Measurements from ENCODE around the gene HPDL. TPM values are rescaled to one million over a fixed set of nuclear protein-coding genes. Genes with fewer than 3 reads are reported as not detected.
A peak's percentile ranks its signal among the peaks of the same experiment; 100 is the strongest.

The HPDL gene
- total and polyA plus RNA-seq, 2 of the 4 experiments (the other 2 are of a cell fraction): 0.54 to 1.1 TPM

GRCh38 chr1:45344499-45344898 lies 17.8 kb downstream of the HPDL start:
- Histone ChIP-seq H4K5ac (ENCODE audit: low read depth, low read length) (no peak overlapping the region), H2AFZ (replicated peaks; ENCODE audit: low read length, poor library complexity) (no peak overlapping the region), H2BK20ac (ENCODE audit: low read depth, low read length) (no peak overlapping the region), H3K9ac (ENCODE audit: low read depth, low read length) (no peak overlapping the region), H4K20me1 (ENCODE audit: insufficient read depth, low read length) (no peaks in the 10 kb centered on the region), H2BK120ac (ENCODE audit: low read depth, low read length) (no peak overlapping the region), H3K4me3 (ENCODE audit: insufficient read depth, low read depth, low read length) (no peak overlapping the region), H3K4me2 (ENCODE audit: low read depth, low read length) (no peak overlapping the region), H3K79me1 (ENCODE audit: low read depth in 1 of 2, low read length in 2 of 2) (peaks cover 15 to 33% of the 10 kb centered on the region in 2 experiments), H3K4ac (ENCODE audit: low read depth, low read length) (no peak overlapping the region), H3K9me3 (ENCODE audit: control insufficient read depth, insufficient read depth, low read length) (no peaks in the 10 kb centered on the region), H3K4me1 (ENCODE audit: control insufficient read depth, insufficient read depth, low read length) (peaks cover 21% of the 10 kb centered on the region), H3K56ac (ENCODE audit: extremely low read depth, insufficient read depth, low read length) (no peak overlapping the region), H3K36me3 (ENCODE audit: control insufficient read depth, insufficient read depth, low read length) (peaks cover 34% of the 10 kb centered on the region), H3K9me1 (ENCODE audit: insufficient read depth, low read length) (peaks cover 23% of the 10 kb centered on the region), H4K8ac (ENCODE audit: low read depth in 2 of 2, low read length in 2 of 2) (no peak overlapping the region), H3K18ac (ENCODE audit: low read depth, low read length) (no peak overlapping the region), H2AK5ac (ENCODE audit: low read depth, low read length) (no peak overlapping the region), H3K27me3 (ENCODE audit: control insufficient read depth, insufficient read depth, low read length) (no peaks in the 10 kb centered on the region), H3K14ac (replicated peaks; ENCODE audit: low read depth, low read length) (no peak overlapping the region), H2BK5ac (ENCODE audit: low read depth, low read length, poor library complexity, severe bottlenecking) (no peak overlapping the region), H2AK9ac (replicated peaks; ENCODE audit: low read depth, low read length, poor library complexity) (peak overlapping the region; percentile 29), H2BK15ac (ENCODE audit: low read depth, low read length) (no peak overlapping the region), H4K91ac (ENCODE audit: insufficient read depth, low read depth, low read length) (no peak overlapping the region), H3K27ac (ENCODE audit: insufficient read depth, low read length) (no peak overlapping the region), H3K23ac (ENCODE audit: low read depth, low read length) (no peak overlapping the region)
- ChIA-PET CTCF (interaction anchor here (0.6 to 0.9 kb wide), 2 partner anchors 12 to 16 kb away, joined by 4 read pairs; no protein-coding TSS in a partner anchor), POLR2A (ENCODE audit: unreplicated experiment) (no interaction called here)
- DNase-seq: no peak
- TF ChIP-seq NFE2L2 (IDR thresholded peaks at IDR 0.05; ENCODE audit: low read depth, low read length): no peak
- TF ChIP-seq RAD21 (IDR thresholded peaks at IDR 0.05; ENCODE audit: low read length): no peak
- no peak for TF ChIP-seq ELK1 (IDR thresholded peaks at IDR 0.05; ENCODE audit: borderline replicate concordance, low read depth, low read length)
- TF ChIP-seq USF2 (IDR thresholded peaks at IDR 0.05; ENCODE audit: low read depth, low read length): no peak
- TF ChIP-seq MXI1 (IDR thresholded peaks at IDR 0.05; ENCODE audit: borderline replicate concordance, low read depth, low read length): no peak
- TF ChIP-seq CEBPB (IDR thresholded peaks at IDR 0.05; ENCODE audit: low read depth, low read length): no peak
- no peak for TF ChIP-seq POLR2A (IDR thresholded peaks at IDR 0.05; ENCODE audit: low read depth, low read length)
- TF ChIP-seq CHD1 (IDR thresholded peaks at IDR 0.05; ENCODE audit: low read depth, low read length): no peak
- no peak for TF ChIP-seq SMC3 (IDR thresholded peaks at IDR 0.05; ENCODE audit: low read depth, low read length)
- TF ChIP-seq BHLHE40 (IDR thresholded peaks at IDR 0.05; ENCODE audit: low read depth, low read length): no peak
- TF ChIP-seq MAFK (IDR thresholded peaks at IDR 0.05; ENCODE audit: low read depth, low read length): no peak
- TF ChIP-seq CTCF (conservative IDR thresholded peaks at IDR 0.05; ENCODE audit: low read depth, low read length): no peak
- no peak for TF ChIP-seq RFX5 (IDR thresholded peaks at IDR 0.05; ENCODE audit: low read depth, low read length)
- TF ChIP-seq RCOR1 (IDR thresholded peaks at IDR 0.05; ENCODE audit: insufficient replicate concordance, low read length): no peak
- TF ChIP-seq MAZ (IDR thresholded peaks at IDR 0.05; ENCODE audit: borderline replicate concordance, low read depth, low read length): no peak
- no peak for TF ChIP-seq FOS (IDR thresholded peaks at IDR 0.05; ENCODE audit: low read depth, low read length)
- ATAC-seq (ENCODE audit: low read depth): no peak
- in situ Hi-C loops (cut with MboI; ENCODE audit: low sequenced_read_pairs) (no loop called here), intact Hi-C loops (cut with micrococcal nuclease) (loop anchor here (5.0 kb wide), 1 partner anchor 332 kb away; the partner anchor contains the start of genes HECTD3 and UROD), dilution Hi-C loops (cut with HindIII; ENCODE audit: low sequenced_read_pairs, unreplicated experiment) (no loop called here)
- 100% methylated on average over 1 of the region's 2 CpGs; no CpG with 5 or more reads in 1 of the 2 experiments for WGBS, 2 experiments (ENCODE audit: extremely low coverage in 2 of 2, insufficient read length in 1 of 2)
- BruUV-seq (replicated peaks): no TSS peak

Measured in IMR-90 (cell line).